NB4 (cell line): ENCODE measurements around the gene MAN2A1.

Experiments used
- CTCF ChIP-seq: IDR thresholded peaks from one replicate; pipeline ENCODE4 v1.5.1; 2012; ENCODE audit warnings: low read depth, low read length
- MYC ChIP-seq: IDR thresholded peaks from 2 replicates; pipeline ENCODE4 v1.6.1; 2011; ENCODE audit warnings: low read depth, low read length
- POLR2A ChIP-seq: IDR thresholded peaks from 2 replicates; pipeline ENCODE4 v1.6.1; 2011; ENCODE audit warnings: mild to moderate bottlenecking; ENCODE audit not compliant: insufficient read length; ENCODE audit errors: extremely low read depth

- TF ChIP-seq POLR2A, result no peak
- no peak for TF ChIP-seq CTCF
- TF ChIP-seq MYC, result no peak
Measured at GRCh38 chr5:109829331-109829730, 139.6 kb downstream of the MAN2A1 start.
